GM12873 (cell line): Measurements from ENCODE around the gene HPGDS.

Experiments
- CTCF ChIP-seq: IDR thresholded peaks from 2 replicates; pipeline ENCODE4 v1.5.1; 2012; ENCODE audit warnings: low read depth, mild to moderate bottlenecking, moderate library complexity, low read length, control low read depth; ENCODE audit not compliant: insufficient read depth; ENCODE audit errors: missing control alignments

Gene HPGDS

GRCh38 chr4:94285666-94286065, 57.0 kb downstream of the HPGDS start:
- no peak for TF ChIP-seq CTCF

- no peak for TF ChIP-seq CTCF
Measured at GRCh38 chr4:94284889-94285288, 57.7 kb downstream of the HPGDS start.

GRCh38 chr4:94278781-94279180, 63.9 kb downstream of the HPGDS start:
- no peak for TF ChIP-seq CTCF

- no peak for TF ChIP-seq CTCF
Measured at GRCh38 chr4:94277534-94277933, 65.1 kb downstream of the HPGDS start.

GRCh38 chr4:94276204-94276603, 66.4 kb downstream of the HPGDS start:
- no peak for TF ChIP-seq CTCF

- TF ChIP-seq CTCF = no peak
Measured at GRCh38 chr4:94274912-94275311, 67.7 kb downstream of the HPGDS start.

- no peak for TF ChIP-seq CTCF
Measured at GRCh38 chr4:94271248-94271647, 71.4 kb downstream of the HPGDS start.
